Prostate gland (tissue), 2 donors: ENCODE results near the gene ZGPAT. TPM values are rescaled to one million over a fixed set of nuclear protein-coding genes. Genes with fewer than 3 reads are reported as not detected.

Experiments used
- DNase-seq: peaks from one replicate; pipeline ENCODE4 v3.0.0-alpha.2; 2019; ENCODE audit warnings: low spot score
- H3K27ac ChIP-seq, 2 donors: fragments of 200-600 bp; sonication (generic); 2 replicates each; pipeline ENCODE4 v1.5.1; 2017 to 2019
- H3K27me3 ChIP-seq: fragments of 200-600 bp; sonication (generic); replicated peaks from 2 replicates; pipeline ENCODE4 v1.5.1; 2019; ENCODE audit not compliant: insufficient read depth
- H3K36me3 ChIP-seq, 2 donors: fragments of 200-600 bp; sonication (generic); 1 replicate in 1 of 2; 2 replicates in 1 of 2; pipeline versions ENCODE4 v1.5.1 to v1.8.1; 2017 to 2019
- H3K4me1 ChIP-seq: fragments of 200-600 bp; sonication (generic); replicated peaks from 2 replicates; pipeline ENCODE4 v1.5.1; 2019
- H3K4me3 ChIP-seq, 2 donors: fragments of 200-600 bp; sonication (generic); 2 replicates each; pipeline ENCODE4 v1.5.1; 2017 to 2019
- H3K9me3 ChIP-seq: fragments of 200-600 bp; sonication (generic); 2 replicates; pipeline ENCODE4 v1.5.1; 2017
- CTCF ChIP-seq, 4 experiments: fragments of 200-600 bp in 2 of 4; fragments of 450-650 bp in 2 of 4; sonication (generic) in 2 of 4; IDR thresholded peaks; 1 replicate in 3 of 4; 2 replicates in 1 of 4; pipeline ENCODE4 v1.5.1; 2016 to 2019; ENCODE audit warnings: antibody characterized with exemption in 4 of 4, mild to moderate bottlenecking in 2 of 4, moderate library complexity in 2 of 4
- POLR2A ChIP-seq: fragments of 450-650 bp; IDR thresholded peaks from one replicate; pipeline ENCODE4 v1.6.1; 2016; ENCODE audit warnings: antibody characterized with exemption, mild to moderate bottlenecking
- POLR2AphosphoS5 ChIP-seq: sonication (generic); formaldehyde crosslinking; IDR thresholded peaks from one replicate; pipeline ENCODE4 v1.6.1; 2017; ENCODE audit warnings: antibody characterized with exemption
- WGBS: methylation state at CpG from one replicate; pipeline ENCODE4 v1.1.5; 2018; 5-methylcytosine and 5-hydroxymethylcytosine counted together
- intact Hi-C: fragments of 100-400 bp; cut with DNase I; formaldehyde crosslinking; loops from one replicate; pipeline ENCODE4 v1.14.2; 2022
- total RNA-seq, 2 donors: library from RNA; depleted of rRNA; stranded (reverse); fragments of >200 nt; gene quantifications; one replicate each; pipeline ENCODE4 v1.1.0, GENCODE V29; 2016

ZGPAT gene
- total RNA-seq, 2 donors from 2014 or later, result 29.3 to 55.5 TPM

- intact Hi-C loops, result no loop called here
- no peak overlapping the region for H3K4me3 ChIP-seq
- H3K27ac ChIP-seq, result no peak overlapping the region
- no peaks in the 10 kb centered on the region for H3K27me3 ChIP-seq
- no peak for DNase-seq
- H3K9me3 ChIP-seq, result no peaks in the 10 kb centered on the region
- H3K36me3 ChIP-seq, result no peaks in the 10 kb centered on the region
- 67% methylated on average over 16 of the region's 16 CpGs for WGBS
- H3K4me1 ChIP-seq, result no peaks in the 10 kb centered on the region
- TF ChIP-seq POLR2AphosphoS5 (no peak), POLR2A (no peak), CTCF (IDR thresholded peaks at IDR 0.05) (no peak)
Observed at GRCh38 chr20:63754008-63754407, 46.2 kb downstream of the ZGPAT start.

GRCh38 chr20:63755933-63756647 is 48.3 kb downstream of the ZGPAT start:
- Histone ChIP-seq H3K4me3 (no peak overlapping the region), H3K36me3 (no peaks in the 10 kb centered on the region), H3K27ac (no peak overlapping the region), H3K27me3 (no peaks in the 10 kb centered on the region), H3K4me1 (no peaks in the 10 kb centered on the region), H3K9me3 (no peaks in the 10 kb centered on the region)
- WGBS, result 73% methylated on average over 18 of the region's 18 CpGs
- no peak for TF ChIP-seq POLR2AphosphoS5
- no peak for TF ChIP-seq CTCF (IDR thresholded peaks at IDR 0.05)
- no peak for TF ChIP-seq POLR2A
- no peak for DNase-seq
- intact Hi-C loops, result no loop called here

GRCh38 chr20:63756648-63756991 is 48.8 kb downstream of the ZGPAT start:
- 49% methylated on average over 8 of the region's 8 CpGs for WGBS
- TF ChIP-seq CTCF (IDR thresholded peaks at IDR 0.05) (no peak), POLR2AphosphoS5 (no peak), POLR2A (no peak)
- no peak for DNase-seq
- intact Hi-C loops, result no loop called here
- Histone ChIP-seq H3K27me3 (no peaks in the 10 kb centered on the region), H3K9me3 (no peaks in the 10 kb centered on the region), H3K36me3 (no peaks in the 10 kb centered on the region), H3K4me1 (no peaks in the 10 kb centered on the region), H3K4me3 (no peak overlapping the region), H3K27ac (no peak overlapping the region)

- Histone ChIP-seq H3K27ac (no peak overlapping the region), H3K4me1 (no peaks in the 10 kb centered on the region), H3K4me3 (no peak overlapping the region), H3K27me3 (no peaks in the 10 kb centered on the region), H3K36me3 (no peaks in the 10 kb centered on the region), H3K9me3 (no peaks in the 10 kb centered on the region)
- 90% methylated on average over 5 of the region's 7 CpGs for WGBS
- no peak for TF ChIP-seq CTCF (IDR thresholded peaks at IDR 0.05)
- TF ChIP-seq POLR2AphosphoS5, result no peak
- no peak for TF ChIP-seq POLR2A
- intact Hi-C loops, result no loop called here
- no peak for DNase-seq
Observed at GRCh38 chr20:63758152-63758551, 50.3 kb downstream of the ZGPAT start.

GRCh38 chr20:63759377-63759901 is 51.6 kb downstream of the ZGPAT start:
- Histone ChIP-seq H3K4me3 (no peak overlapping the region), H3K4me1 (no peaks in the 10 kb centered on the region), H3K36me3 (no peaks in the 10 kb centered on the region), H3K27ac (no peak overlapping the region), H3K27me3 (no peaks in the 10 kb centered on the region), H3K9me3 (no peaks in the 10 kb centered on the region)
- no peak for DNase-seq
- 90% methylated on average over 7 of the region's 7 CpGs for WGBS
- intact Hi-C loops, result no loop called here
- TF ChIP-seq POLR2AphosphoS5 (no peak), POLR2A (no peak), CTCF (IDR thresholded peaks at IDR 0.05) (no peak)
